Liver (tissue), 5 donors: Measurements from ENCODE around the gene TSTD1. TPM values are rescaled to one million over a fixed set of nuclear protein-coding genes. Genes with fewer than 3 reads are reported as not detected.

Source experiments
- polyA plus RNA-seq, 2 donors: library from polyadenylated mRNA; stranded (reverse) in 1 of 2; unstranded in 1 of 2; fragments of 200-250 nt in 1 of 2; fragments of >200 nt in 1 of 2; fragmentation: Nextera tagmentation in 1 of 2; extraction: Ambion mirVana in 1 of 2; gene quantifications; one replicate each; pipeline versions ENCODE4 v1.2.1 to v1.2.3, GENCODE V29; 2013 to 2015
- small RNA-seq: library from RNA; depleted of rRNA; stranded (forward); fragments of <200 nt; gene quantifications from one replicate; pipeline ENCODE3, GENCODE V24; 2014
- total RNA-seq, 2 donors: library from RNA; depleted of rRNA; stranded (reverse); fragments of >200 nt; gene quantifications; one replicate each; pipeline ENCODE4 v1.2.3, GENCODE V29; 2014
- donor health status: healthy.
- donor health status: healthy.
- donor health status: healthy.

Gene TSTD1
- total and polyA plus RNA-seq, 4 donors: 10.9 to 67.5 (median 34.8) TPM

Small RNA genes lying within 50 kb of the gene (small RNA-seq; reads per million reads assigned to genes)
- not detected for gene AL591806.2

Other genes with a start within 250 kb of the TSTD1 start
- 1 to 10 TPM in 1 of 2 donors, under 1 TPM in 1; 0.84 to 1.5 TPM for gene LY9, start 242.8 kb downstream of the TSTD1 start, total RNA-seq
- under 1 TPM; 0.21 to 0.42 TPM for gene LY9, start 242.8 kb downstream of the TSTD1 start, polyA plus RNA-seq
- gene CD244, start 176.1 kb downstream of the TSTD1 start, total RNA-seq: 1 to 10 TPM; 2.4 to 6.6 TPM
- 1 to 10 TPM in 1 of 2 donors, under 1 TPM in 1; 0.85 to 1.1 TPM for gene CD244, start 176.1 kb downstream of the TSTD1 start, polyA plus RNA-seq
- gene ITLN1, start 153.8 kb downstream of the TSTD1 start, total RNA-seq: 10 to 100 TPM in 1 of 2 donors, 1 to 10 TPM in 1; 5.0 to 13.4 TPM
- 1 to 10 TPM; 3.7 to 6.1 TPM for gene ITLN1, start 153.8 kb downstream of the TSTD1 start, polyA plus RNA-seq
- gene ITLN2, start 84.2 kb downstream of the TSTD1 start, total RNA-seq: under 1 TPM in 1 of 2 donors, not detected in 1; 0.50 TPM
- gene ITLN2, start 84.2 kb downstream of the TSTD1 start, polyA plus RNA-seq: under 1 TPM in 1 of 2 donors, not detected in 1; 0.12 TPM
- 10 to 100 TPM; 45.9 to 80.4 TPM for gene F11R, start 17.8 kb downstream of the TSTD1 start, total RNA-seq
- gene F11R, start 17.8 kb downstream of the TSTD1 start, polyA plus RNA-seq: 10 to 100 TPM; 25.8 to 45.3 TPM
- 10 to 100 TPM; 29.8 to 43.5 TPM for gene USF1, start 7.0 kb upstream of the TSTD1 start, total RNA-seq
- 10 to 100 TPM; 19.2 to 24.5 TPM for gene USF1, start 7.0 kb upstream of the TSTD1 start, polyA plus RNA-seq
- 1 to 10 TPM; 6.6 to 8.9 TPM for gene ARHGAP30, start 30.9 kb upstream of the TSTD1 start, total RNA-seq
- gene ARHGAP30, start 30.9 kb upstream of the TSTD1 start, polyA plus RNA-seq: 1 to 10 TPM; 1.2 to 3.5 TPM
- gene NECTIN4, start 50.6 kb upstream of the TSTD1 start, total RNA-seq: not detected
- gene NECTIN4, start 50.6 kb upstream of the TSTD1 start, polyA plus RNA-seq: under 1 TPM in 1 of 2 donors, not detected in 1; 0.01 TPM
- gene KLHDC9, start 59.4 kb upstream of the TSTD1 start, total RNA-seq: 1 to 10 TPM; 1.9 to 2.8 TPM
- 1 to 10 TPM; 2.4 to 3.3 TPM for gene KLHDC9, start 59.4 kb upstream of the TSTD1 start, polyA plus RNA-seq
- gene PFDN2, start 79.1 kb upstream of the TSTD1 start, total RNA-seq: 10 to 100 TPM; 12.4 to 19.3 TPM
- gene PFDN2, start 79.1 kb upstream of the TSTD1 start, polyA plus RNA-seq: 10 to 100 TPM; 48.7 to 61.9 TPM
- gene NIT1, start 79.1 kb upstream of the TSTD1 start, total RNA-seq: 10 to 100 TPM; 17.8 to 37.2 TPM
- 10 to 100 TPM; 41.4 to 45.8 TPM for gene NIT1, start 79.1 kb upstream of the TSTD1 start, polyA plus RNA-seq
- 10 to 100 TPM; 13.8 to 16.7 TPM for gene DEDD, start 93.7 kb upstream of the TSTD1 start, total RNA-seq
- 10 to 100 TPM; 15.2 to 17.7 TPM for gene DEDD, start 93.7 kb upstream of the TSTD1 start, polyA plus RNA-seq
- gene UFC1, start 115.0 kb upstream of the TSTD1 start, total RNA-seq: 10 to 100 TPM; 34.2 to 44.1 TPM
- gene UFC1, start 115.0 kb upstream of the TSTD1 start, polyA plus RNA-seq: 10 to 100 TPM; 42.5 to 47.5 TPM
- 1 to 10 TPM; 7.2 to 9.0 TPM for gene USP21, start 120.5 kb upstream of the TSTD1 start, total RNA-seq
- gene USP21, start 120.5 kb upstream of the TSTD1 start, polyA plus RNA-seq: 1 to 10 TPM; 4.1 to 5.8 TPM
- 100 to 1,000 TPM in 1 of 2 donors, 1 to 10 TPM in 1; 6.2 to 106 TPM for gene PPOX, start 127.5 kb upstream of the TSTD1 start, total RNA-seq
- 1 to 10 TPM; 6.2 to 9.6 TPM for gene PPOX, start 127.5 kb upstream of the TSTD1 start, polyA plus RNA-seq
- gene B4GALT3, start 138.5 kb upstream of the TSTD1 start, total RNA-seq: 10 to 100 TPM; 13.1 to 23.8 TPM
- gene B4GALT3, start 138.5 kb upstream of the TSTD1 start, polyA plus RNA-seq: 10 to 100 TPM; 14.0 to 15.4 TPM
- 1 to 10 TPM in 1 of 2 donors, under 1 TPM in 1; 0.28 to 2.2 TPM for gene ADAMTS4, start 160.1 kb upstream of the TSTD1 start, total RNA-seq
- gene ADAMTS4, start 160.1 kb upstream of the TSTD1 start, polyA plus RNA-seq: under 1 TPM; 0.21 to 0.48 TPM
- 100 to 1,000 TPM; 105 to 167 TPM for gene NDUFS2, start 163.4 kb upstream of the TSTD1 start, total RNA-seq
- gene NDUFS2, start 163.4 kb upstream of the TSTD1 start, polyA plus RNA-seq: 100 to 1,000 TPM in 1 of 2 donors, 10 to 100 TPM in 1; 93.3 to 135 TPM
- 10 to 100 TPM; 25.4 to 32.6 TPM for gene FCER1G, start 176.3 kb upstream of the TSTD1 start, total RNA-seq
- 10 to 100 TPM; 46.1 to 77.1 TPM for gene FCER1G, start 176.3 kb upstream of the TSTD1 start, polyA plus RNA-seq
- gene APOA2, start 184.7 kb upstream of the TSTD1 start, total RNA-seq: 1,000 to 10,000 TPM; 5,041 to 8,644 TPM
- gene APOA2, start 184.7 kb upstream of the TSTD1 start, polyA plus RNA-seq: over 10,000 TPM; 12,638 to 30,612 TPM
- 1 to 10 TPM; 6.7 to 7.4 TPM for gene TOMM40L, start 187.1 kb upstream of the TSTD1 start, total RNA-seq
- 10 to 100 TPM; 10.4 to 10.5 TPM for gene TOMM40L, start 187.1 kb upstream of the TSTD1 start, polyA plus RNA-seq
- 10 to 100 TPM; 10.4 to 52.3 TPM for gene NR1I3, start 199.2 kb upstream of the TSTD1 start, total RNA-seq
- 100 to 1,000 TPM in 1 of 2 donors, 10 to 100 TPM in 1; 43.0 to 128 TPM for gene NR1I3, start 199.2 kb upstream of the TSTD1 start, polyA plus RNA-seq
- gene PCP4L1, start 219.8 kb upstream of the TSTD1 start, total RNA-seq: 1 to 10 TPM; 5.9 to 8.7 TPM
- gene PCP4L1, start 219.8 kb upstream of the TSTD1 start, polyA plus RNA-seq: 1 to 10 TPM; 1.1 to 4.1 TPM